Mucosa of stomach (tissue), 1 donor: ENCODE measurements around the gene MOCS1.

Source experiments
- H3K27me3 ChIP-seq: one replicate; pipeline ENCODE4 v1.7.0; 2013; ENCODE audit warnings: mild to moderate bottlenecking, low read length; ENCODE audit not compliant: control insufficient read depth, insufficient read depth
- H3K36me3 ChIP-seq: one replicate; pipeline ENCODE4 v1.7.0; 2013; ENCODE audit warnings: low read length; ENCODE audit not compliant: control insufficient read depth, insufficient read depth
- H3K4me1 ChIP-seq: one replicate; pipeline ENCODE4 v1.7.0; 2013; ENCODE audit warnings: mild to moderate bottlenecking, low read length; ENCODE audit not compliant: control insufficient read depth, insufficient read depth
- H3K4me3 ChIP-seq: one replicate; pipeline ENCODE4 v1.7.0; 2013; ENCODE audit warnings: low read length
- H3K9ac ChIP-seq: one replicate; pipeline ENCODE4 v1.7.0; 2013; ENCODE audit warnings: mild to moderate bottlenecking, low read length, moderate library complexity
- H3K9me3 ChIP-seq: one replicate; pipeline ENCODE4 v1.7.0; 2013; ENCODE audit warnings: mild to moderate bottlenecking, low read length, moderate library complexity; ENCODE audit not compliant: control insufficient read depth
- donor health status: Pancreatic carcinoma.

Gene MOCS1

GRCh38 chr6:39929733-39930461 lies 4.4 kb downstream of the MOCS1 start:
- Histone ChIP-seq H3K9me3 (no peaks in the 10 kb centered on the region), H3K27me3 (no peaks in the 10 kb centered on the region), H3K9ac (no peak overlapping the region), H3K4me3 (no peak overlapping the region), H3K36me3 (no peaks in the 10 kb centered on the region), H3K4me1 (peaks cover 10% of the 10 kb centered on the region)

- H3K9me3 ChIP-seq, result no peaks in the 10 kb centered on the region
- H3K36me3 ChIP-seq, result no peaks in the 10 kb centered on the region
- no peak overlapping the region for H3K4me3 ChIP-seq
- H3K27me3 ChIP-seq, result no peaks in the 10 kb centered on the region
- peaks cover 10% of the 10 kb centered on the region for H3K4me1 ChIP-seq
- H3K9ac ChIP-seq, result no peak overlapping the region
Measured at GRCh38 chr6:39929039-39929732, 5.1 kb downstream of the MOCS1 start.

GRCh38 chr6:39927159-39927558 lies 7.1 kb downstream of the MOCS1 start:
- no peak overlapping the region for H3K9ac ChIP-seq

GRCh38 chr6:39926668-39927067 lies 7.6 kb downstream of the MOCS1 start:
- no peak overlapping the region for H3K9ac ChIP-seq
- no peaks in the 10 kb centered on the region for H3K36me3 ChIP-seq
- no peak overlapping the region for H3K4me3 ChIP-seq
- H3K27me3 ChIP-seq, result no peaks in the 10 kb centered on the region
- peaks cover 23% of the 10 kb centered on the region for H3K4me1 ChIP-seq
- H3K9me3 ChIP-seq, result no peaks in the 10 kb centered on the region

More at GRCh38 chr6:39927159-39927558, 7.1 kb downstream of the MOCS1 start:
- no peaks in the 10 kb centered on the region for H3K36me3 ChIP-seq
- no peaks in the 10 kb centered on the region for H3K27me3 ChIP-seq
- H3K4me3 ChIP-seq, result no peak overlapping the region
- H3K9me3 ChIP-seq, result no peaks in the 10 kb centered on the region
- peaks cover 23% of the 10 kb centered on the region for H3K4me1 ChIP-seq

GRCh38 chr6:39925931-39926290 lies 8.4 kb downstream of the MOCS1 start:
- Histone ChIP-seq H3K27me3 (no peaks in the 10 kb centered on the region), H3K4me3 (no peak overlapping the region), H3K9me3 (no peaks in the 10 kb centered on the region), H3K9ac (no peak overlapping the region), H3K4me1 (peaks cover 22% of the 10 kb centered on the region), H3K36me3 (no peaks in the 10 kb centered on the region)

GRCh38 chr6:39925191-39925930 lies 8.9 kb downstream of the MOCS1 start:
- Histone ChIP-seq H3K27me3 (no peaks in the 10 kb centered on the region), H3K4me3 (no peak overlapping the region), H3K9me3 (no peaks in the 10 kb centered on the region), H3K9ac (no peak overlapping the region), H3K36me3 (no peaks in the 10 kb centered on the region), H3K4me1 (peaks cover 17% of the 10 kb centered on the region)

- H3K4me3 ChIP-seq, result no peak overlapping the region
- H3K4me1 ChIP-seq, result peaks cover 13% of the 10 kb centered on the region
- no peaks in the 10 kb centered on the region for H3K27me3 ChIP-seq
- H3K9me3 ChIP-seq, result no peaks in the 10 kb centered on the region
- H3K9ac ChIP-seq, result no peak overlapping the region
- H3K36me3 ChIP-seq, result no peaks in the 10 kb centered on the region
Measured at GRCh38 chr6:39924283-39924682, 10.0 kb downstream of the MOCS1 start.

- H3K36me3 ChIP-seq, result no peaks in the 10 kb centered on the region
- no peak overlapping the region for H3K9ac ChIP-seq
- no peaks in the 10 kb centered on the region for H3K9me3 ChIP-seq
- no peak overlapping the region for H3K4me3 ChIP-seq
- no peaks in the 10 kb centered on the region for H3K27me3 ChIP-seq
- H3K4me1 ChIP-seq, result peaks cover 13% of the 10 kb centered on the region
Measured at GRCh38 chr6:39923861-39924260, 10.4 kb downstream of the MOCS1 start.

- Histone ChIP-seq H3K27me3 (no peaks in the 10 kb centered on the region), H3K4me1 (peaks cover 13% of the 10 kb centered on the region), H3K9ac (no peak overlapping the region), H3K9me3 (no peaks in the 10 kb centered on the region), H3K4me3 (no peak overlapping the region), H3K36me3 (no peaks in the 10 kb centered on the region)
Measured at GRCh38 chr6:39923394-39923793, 10.9 kb downstream of the MOCS1 start.

- H3K9ac ChIP-seq, result no peak overlapping the region
- H3K9me3 ChIP-seq, result no peaks in the 10 kb centered on the region
- no peak overlapping the region for H3K4me3 ChIP-seq
- peaks cover 13% of the 10 kb centered on the region for H3K4me1 ChIP-seq
- H3K27me3 ChIP-seq, result no peaks in the 10 kb centered on the region
- H3K36me3 ChIP-seq, result no peaks in the 10 kb centered on the region
Measured at GRCh38 chr6:39922821-39923220, 11.4 kb downstream of the MOCS1 start.

- H3K4me1 ChIP-seq, result peaks cover 13% of the 10 kb centered on the region
- H3K36me3 ChIP-seq, result no peaks in the 10 kb centered on the region
- no peak overlapping the region for H3K9ac ChIP-seq
- H3K9me3 ChIP-seq, result no peaks in the 10 kb centered on the region
- H3K27me3 ChIP-seq, result no peaks in the 10 kb centered on the region
- no peak overlapping the region for H3K4me3 ChIP-seq
Measured at GRCh38 chr6:39920157-39920556, 14.1 kb downstream of the MOCS1 start.

GRCh38 chr6:39918831-39919230 lies 15.4 kb downstream of the MOCS1 start:
- Histone ChIP-seq H3K36me3 (no peaks in the 10 kb centered on the region), H3K4me3 (no peak overlapping the region)

More at GRCh38 chr6:39918831-39919230, 15.4 kb downstream of the MOCS1 start:
- no peaks in the 10 kb centered on the region for H3K9me3 ChIP-seq
- H3K27me3 ChIP-seq, result no peaks in the 10 kb centered on the region
- H3K4me1 ChIP-seq, result peaks cover 10% of the 10 kb centered on the region
- H3K9ac ChIP-seq, result no peak overlapping the region
